Activated naive CD8-positive, alpha-beta T cell treated with anti-CD3 and anti-CD28 coated beads, Interleukin-2, amount 10 ng/mL, durations not matched to agents 7 days and 5 days (primary cell): ENCODE data around the gene DNAH2. TPM values are rescaled to one million over a fixed set of nuclear protein-coding genes. Genes with fewer than 3 reads are reported as not detected.

Source experiments
- ATAC-seq: fragments of 150-1000 bp; cut with Tn5 transposase; one replicate; pipeline ENCODE4 v1.10.0; 2021; ENCODE audit warnings: low read depth, moderate library complexity
- POLR2A ChIA-PET: fragments of 350-600 bp; sonication (Branson Sonifier 250); formaldehyde crosslinking; loops from one replicate; lab custom pipeline; 2021; ENCODE audit warnings: antibody characterized with exemption; lab: Charles Lee
- DNase-seq: peaks from one replicate; pipeline ENCODE4 v3.0.0; 2021
- H3K27ac Mint-ChIP-seq: one replicate; pipeline ENCODE4 v1.8.0; 2022; ENCODE audit warnings: mild to moderate bottlenecking, mixed read lengths
- H3K27me3 Mint-ChIP-seq: one replicate; pipeline ENCODE4 v1.8.0; 2022; ENCODE audit warnings: mild to moderate bottlenecking, moderate library complexity, mixed read lengths
- H3K36me3 Mint-ChIP-seq: one replicate; pipeline ENCODE4 v1.8.0; 2021; ENCODE audit warnings: mild to moderate bottlenecking, mixed read lengths
- H3K4me1 Mint-ChIP-seq: one replicate; pipeline ENCODE4 v1.8.0; 2021; ENCODE audit warnings: mixed read lengths
- H3K4me3 Mint-ChIP-seq: one replicate; pipeline ENCODE4 v1.8.0; 2022; ENCODE audit warnings: mild to moderate bottlenecking, moderate library complexity, mixed read lengths
- H3K9me3 Mint-ChIP-seq: one replicate; pipeline ENCODE4 v1.8.0; 2021; ENCODE audit warnings: mixed read lengths
- total RNA-seq, 2 experiments: library from RNA; stranded (reverse); gene quantifications; one replicate each; pipeline ENCODE4 v1.2.3, GENCODE V29; 2021

DNAH2 gene
- total RNA-seq, result not detected

GRCh38 chr17:7716901-7717755 is at the start of gene DNAH2:
DNAH2 (plus strand) TSS chr17:7717744; CDS start chr17:7719735, 1,991 bp downstream.
- peak; percentile 85 for DNase-seq
- POLR2A ChIA-PET, result interaction anchor here (1.2 to 3.8 kb wide), 2 partner anchors 30 to 103 kb away, joined by 4 to 28 read pairs; partner anchors contain the start of genes FXR2, TP53 and WRAP53
- peaks cover 38% of the 10 kb centered on the region for H3K4me1 Mint-ChIP-seq
- H3K9me3 Mint-ChIP-seq, result no peaks in the 10 kb centered on the region
- H3K36me3 Mint-ChIP-seq, result no peaks in the 10 kb centered on the region
- peak; percentile 78 for ATAC-seq
- peak within 1 kb of the TSS; percentile 92 for H3K4me3 Mint-ChIP-seq
- peaks cover 68% of the 10 kb centered on the region for H3K27me3 Mint-ChIP-seq
- peak within 1 kb of the TSS; percentile 82 for H3K27ac Mint-ChIP-seq

- Mint-ChIP-seq H3K36me3 (peaks cover 17% of the 10 kb centered on the region), H3K9me3 (peaks cover 3% of the 10 kb centered on the region), H3K4me1 (no peaks in the 10 kb centered on the region), H3K4me3 (no peak overlapping the region), H3K27ac (no peak overlapping the region), H3K27me3 (no peaks in the 10 kb centered on the region)
- DNase-seq (no peak), ATAC-seq (no peak)
- POLR2A ChIA-PET, result interaction anchor here (1.5 kb wide), 1 partner anchor 14 kb away, joined by 3 read pairs; no protein-coding TSS in a partner anchor
Observed at GRCh38 chr17:7668482-7668881, 49.1 kb upstream of the DNAH2 start.

- H3K9me3 Mint-ChIP-seq, result peaks cover 9% of the 10 kb centered on the region
Observed at GRCh38 chr17:7673239-7673638, 44.3 kb upstream of the DNAH2 start.

GRCh38 chr17:7674934-7675333 is 42.6 kb upstream of the DNAH2 start:
- H3K27ac Mint-ChIP-seq, result no peak overlapping the region
- H3K36me3 Mint-ChIP-seq, result peaks cover 39% of the 10 kb centered on the region
- no peak for ATAC-seq
- peaks cover 9% of the 10 kb centered on the region for H3K9me3 Mint-ChIP-seq
- peaks cover 3% of the 10 kb centered on the region for H3K4me1 Mint-ChIP-seq
- no peaks in the 10 kb centered on the region for H3K27me3 Mint-ChIP-seq
- no peak overlapping the region for H3K4me3 Mint-ChIP-seq
- DNase-seq, result no peak
- POLR2A ChIA-PET, result no interaction called here

More at GRCh38 chr17:7673239-7673638, 44.3 kb upstream of the DNAH2 start:
- Mint-ChIP-seq H3K36me3 (peaks cover 41% of the 10 kb centered on the region), H3K27ac (no peak overlapping the region), H3K27me3 (no peaks in the 10 kb centered on the region), H3K4me1 (peaks cover 3% of the 10 kb centered on the region), H3K4me3 (no peak overlapping the region)
- POLR2A ChIA-PET, result interaction anchor here (0.6 to 1.3 kb wide), 3 partner anchors 9 to 41 kb away, joined by 3 to 11 read pairs (median 5); no protein-coding TSS in a partner anchor
- DNase-seq, result no peak
- ATAC-seq, result no peak

- ATAC-seq (no peak), DNase-seq (no peak)
- POLR2A ChIA-PET, result interaction anchor here (0.5 kb wide), 1 partner anchor 9 kb away, joined by 5 read pairs; no protein-coding TSS in a partner anchor
- Mint-ChIP-seq H3K4me3 (no peak overlapping the region), H3K27me3 (no peaks in the 10 kb centered on the region), H3K36me3 (peaks cover 38% of the 10 kb centered on the region), H3K27ac (no peak overlapping the region), H3K9me3 (peaks cover 9% of the 10 kb centered on the region), H3K4me1 (peaks cover 3% of the 10 kb centered on the region)
Observed at GRCh38 chr17:7676533-7676932, 41.0 kb upstream of the DNAH2 start.

GRCh38 chr17:7677388-7678067 is 40.0 kb upstream of the DNAH2 start:
- Mint-ChIP-seq H3K36me3 (peaks cover 35% of the 10 kb centered on the region), H3K9me3 (peaks cover 9% of the 10 kb centered on the region), H3K27ac (no peak overlapping the region), H3K4me1 (peaks cover 3% of the 10 kb centered on the region), H3K4me3 (no peak overlapping the region), H3K27me3 (no peaks in the 10 kb centered on the region)
- POLR2A ChIA-PET, result no interaction called here
- ATAC-seq, result no peak
- DNase-seq, result no peak

- Mint-ChIP-seq H3K9me3 (no peaks in the 10 kb centered on the region), H3K27me3 (no peaks in the 10 kb centered on the region), H3K4me1 (peaks cover 22% of the 10 kb centered on the region), H3K4me3 (peak overlapping the region; percentile 99), H3K36me3 (peaks cover 8% of the 10 kb centered on the region), H3K27ac (peak overlapping the region; percentile 100)
- DNase-seq, result no peak
- POLR2A ChIA-PET, result interaction anchor here (0.5 to 4.9 kb wide), 12 partner anchors 18 to 1044 kb away, joined by 3 to 50 read pairs (median 8); partner anchors contain the start of genes ATP1B2, CD68, DNAH2 and FXR2
- ATAC-seq, result no peak
Observed at GRCh38 chr17:7684851-7685532, 32.6 kb upstream of the DNAH2 start.

GRCh38 chr17:7685533-7686221 is 31.9 kb upstream of the DNAH2 start:
- Mint-ChIP-seq H3K36me3 (peaks cover 12% of the 10 kb centered on the region), H3K27ac (peak overlapping the region; percentile 100), H3K27me3 (no peaks in the 10 kb centered on the region), H3K4me3 (peak overlapping the region; percentile 99), H3K4me1 (peaks cover 25% of the 10 kb centered on the region), H3K9me3 (no peaks in the 10 kb centered on the region)
- DNase-seq (peak; percentile 91), ATAC-seq (peak; percentile 50)
- POLR2A ChIA-PET, result interaction anchor here (0.7 to 4.9 kb wide), 34 partner anchors 9 to 1044 kb away, joined by 3 to 57 read pairs (median 6); partner anchors contain the start of genes ACAP1, ATP1B2, CD68 and DNAH2

GRCh38 chr17:7686222-7687071 is 31.1 kb upstream of the DNAH2 start:
- Mint-ChIP-seq H3K27ac (peak overlapping the region; percentile 100), H3K4me1 (peaks cover 25% of the 10 kb centered on the region), H3K27me3 (no peaks in the 10 kb centered on the region), H3K4me3 (peak overlapping the region; percentile 99), H3K9me3 (no peaks in the 10 kb centered on the region), H3K36me3 (peaks cover 14% of the 10 kb centered on the region)
- POLR2A ChIA-PET, result interaction anchor here (0.7 to 4.9 kb wide), 55 partner anchors 10 to 1045 kb away, joined by 3 to 57 read pairs (median 4); partner anchors contain the start of genes ACAP1, ATP1B2, CD68 and CNTROB
- peak; percentile 78 for DNase-seq
- peak; percentile 31 for ATAC-seq

- H3K27me3 Mint-ChIP-seq, result no peaks in the 10 kb centered on the region
- peak within 1 kb of the TSS; percentile 99 for H3K4me3 Mint-ChIP-seq
- no peaks in the 10 kb centered on the region for H3K9me3 Mint-ChIP-seq
- peak within 1 kb of the TSS; percentile 100 for H3K27ac Mint-ChIP-seq
- H3K36me3 Mint-ChIP-seq, result peaks cover 14% of the 10 kb centered on the region
- ATAC-seq, result peak; percentile 59
- POLR2A ChIA-PET, result interaction anchor here (0.6 to 4.9 kb wide), 56 partner anchors 15 to 642 kb away, joined by 3 to 57 read pairs (median 4); partner anchors contain the start of genes ACAP1, ATP1B2, CD68 and CNTROB
- DNase-seq, result peak; percentile 81
- H3K4me1 Mint-ChIP-seq, result peaks cover 25% of the 10 kb centered on the region
Observed at GRCh38 chr17:7687072-7687907, 30.3 kb upstream of the DNAH2 start, which contains the start of gene TP53. TP53 (minus strand) TSS chr17:7687490; CDS start chr17:7676594, 10,896 bp downstream.
